OCI-LY1 (cell line): ENCODE results near the gene RPS16.

Experiments used
- EZH2 ChIP-seq: fragments of 200-600 bp; sonication (generic), shearing (Covaris generic); IDR thresholded peaks from 2 replicates; pipeline ENCODE4 v1.8.0; 2017; ENCODE audit warnings: borderline replicate concordance, mixed run types, mild to moderate bottlenecking, antibody characterized with exemption, low read length, moderate library complexity, mixed read lengths
- TF ChIP-seq, protein P1 (sequence below): fragments of 200-600 bp; sonication (generic), shearing (Covaris generic); IDR thresholded peaks from 2 replicates; pipeline ENCODE4 v1.5.1; 2017; ENCODE audit warnings: mild to moderate bottlenecking, antibody characterized with exemption, low read length, moderate library complexity, mixed read lengths

DNA sequence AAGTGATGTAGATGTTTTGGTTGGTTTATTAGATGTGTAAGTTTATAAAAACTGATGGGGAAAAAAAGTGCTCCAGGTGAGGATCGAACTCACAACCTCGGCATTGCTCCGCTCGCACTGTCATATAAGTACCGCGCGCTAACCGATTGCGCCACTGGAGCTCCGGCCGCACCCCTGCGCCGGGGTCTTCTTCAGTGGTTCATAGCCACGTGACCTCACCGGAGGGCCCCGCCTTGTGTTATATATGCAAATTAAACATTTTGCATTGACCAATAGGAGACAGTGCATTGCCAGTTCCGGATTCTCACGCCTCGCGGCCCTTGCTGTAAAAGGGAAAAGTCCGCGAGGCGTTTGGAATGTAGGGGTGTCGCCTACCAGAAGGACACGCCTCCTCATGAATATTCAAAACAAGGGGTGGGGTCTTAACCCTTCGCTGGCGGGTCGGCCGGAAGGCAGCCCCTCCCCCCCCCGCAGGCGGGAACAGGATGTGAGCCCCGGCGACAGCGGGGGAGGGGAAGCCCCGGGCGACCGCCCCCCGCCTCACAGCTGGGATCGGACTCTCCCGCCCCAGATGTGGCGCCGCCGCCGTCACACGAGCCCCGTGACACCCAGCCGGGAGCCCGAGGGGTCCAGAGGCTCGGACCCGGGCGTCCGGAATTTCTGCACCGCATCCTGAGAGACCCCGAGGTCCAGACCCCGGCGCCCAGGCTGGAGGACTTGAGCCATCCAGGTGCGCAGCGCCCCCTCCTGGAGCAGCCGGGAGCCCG, 23.5 kb downstream of the RPS16 start, which contains the start of gene PLEKHG2:
- TF ChIP-seq, protein P1, sequence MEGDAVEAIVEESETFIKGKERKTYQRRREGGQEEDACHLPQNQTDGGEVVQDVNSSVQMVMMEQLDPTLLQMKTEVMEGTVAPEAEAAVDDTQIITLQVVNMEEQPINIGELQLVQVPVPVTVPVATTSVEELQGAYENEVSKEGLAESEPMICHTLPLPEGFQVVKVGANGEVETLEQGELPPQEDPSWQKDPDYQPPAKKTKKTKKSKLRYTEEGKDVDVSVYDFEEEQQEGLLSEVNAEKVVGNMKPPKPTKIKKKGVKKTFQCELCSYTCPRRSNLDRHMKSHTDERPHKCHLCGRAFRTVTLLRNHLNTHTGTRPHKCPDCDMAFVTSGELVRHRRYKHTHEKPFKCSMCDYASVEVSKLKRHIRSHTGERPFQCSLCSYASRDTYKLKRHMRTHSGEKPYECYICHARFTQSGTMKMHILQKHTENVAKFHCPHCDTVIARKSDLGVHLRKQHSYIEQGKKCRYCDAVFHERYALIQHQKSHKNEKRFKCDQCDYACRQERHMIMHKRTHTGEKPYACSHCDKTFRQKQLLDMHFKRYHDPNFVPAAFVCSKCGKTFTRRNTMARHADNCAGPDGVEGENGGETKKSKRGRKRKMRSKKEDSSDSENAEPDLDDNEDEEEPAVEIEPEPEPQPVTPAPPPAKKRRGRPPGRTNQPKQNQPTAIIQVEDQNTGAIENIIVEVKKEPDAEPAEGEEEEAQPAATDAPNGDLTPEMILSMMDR, result peak; percentile 87
- no peak for TF ChIP-seq EZH2
